SK-N-MC (cell line): ENCODE results near the gene OR5F1.

Source experiments
- EZH2 ChIP-seq: fragments of 200-600 bp; sonication (generic); IDR thresholded peaks from one replicate; pipeline ENCODE4 v1.6.1; 2017; ENCODE audit warnings: antibody characterized with exemption
- FOXP2 ChIP-seq: optimal IDR thresholded peaks from 2 replicates; pipeline ENCODE3; 2011; ENCODE audit warnings: mild to moderate bottlenecking, moderate library complexity; ENCODE audit not compliant: insufficient read depth; ENCODE audit errors: extremely low read length, control extremely low read depth
- POLR2AphosphoS5 ChIP-seq: IDR thresholded peaks from 2 replicates; pipeline ENCODE4 v1.6.1; 2012; ENCODE audit warnings: mild to moderate bottlenecking, low read depth, low read length, borderline replicate concordance

GRCh38 chr11:55967914-55968313 is 26.5 kb downstream of the OR5F1 start:
- TF ChIP-seq POLR2AphosphoS5 (no peak), EZH2 (no peak), FOXP2 (no peak)
